Activated naive CD4-positive, alpha-beta T cell treated with anti-CD3 and anti-CD28 coated beads, Interleukin-2, amount 50 U/mL, for 72 hours (primary cell): Measurements from ENCODE around the gene KLHL25. TPM values are rescaled to one million over a fixed set of nuclear protein-coding genes. Genes with fewer than 3 reads are reported as not detected.

Experiments used
- ATAC-seq, 2 donors: fragments of 150-1000 bp; cut with Tn5 transposase; 2 replicates each; pipeline ENCODE4 v1.10.0; 2021; ENCODE audit warnings: mild to moderate bottlenecking in 2 of 2, moderate library complexity in 2 of 2
- DNase-seq, 2 donors: peaks; one replicate each; pipeline ENCODE4 v3.0.0; 2021 to 2022; ENCODE audit warnings: low spot score in 2 of 2
- H3K27ac Mint-ChIP-seq, 2 donors: one replicate each; pipeline ENCODE4 v1.8.0; 2022; ENCODE audit warnings: mild to moderate bottlenecking in 2 of 2, mixed read lengths in 2 of 2
- H3K36me3 Mint-ChIP-seq, 2 donors: one replicate each; pipeline ENCODE4 v1.8.0; 2022; ENCODE audit warnings: mixed read lengths in 2 of 2
- H3K9me3 Mint-ChIP-seq, 2 donors: one replicate each; pipeline ENCODE4 v1.8.0; 2022; ENCODE audit warnings: mixed read lengths in 2 of 2
- total RNA-seq, 2 donors: library from RNA; stranded (reverse); gene quantifications; one replicate each; pipeline ENCODE4 v1.2.3, GENCODE V29; 2022

The KLHL25 gene
- total RNA-seq, 2 donors from 2014 or later: 6.0 to 9.2 TPM

- ATAC-seq (peak; percentile 50 to 65), DNase-seq (no peak)
- H3K27ac Mint-ChIP-seq: peak overlapping the region in 1 of 2 donors; percentile 58
- H3K9me3 Mint-ChIP-seq: no peaks in the 10 kb centered on the region
- H3K36me3 Mint-ChIP-seq: peaks cover 31 to 54% of the 10 kb centered on the region in 2 donors
Observed at GRCh38 chr15:85725564-85725963, 69.2 kb downstream of the KLHL25 start.

GRCh38 chr15:85725019-85725418 lies 69.7 kb downstream of the KLHL25 start:
- H3K9me3 Mint-ChIP-seq: no peaks in the 10 kb centered on the region
- peaks cover 31 to 54% of the 10 kb centered on the region in 2 donors for H3K36me3 Mint-ChIP-seq
- no peak for DNase-seq
- peak overlapping the region; percentile 86 to 98 for H3K27ac Mint-ChIP-seq
- no peak for ATAC-seq

- peaks cover 31 to 56% of the 10 kb centered on the region in 2 donors for H3K36me3 Mint-ChIP-seq
- H3K9me3 Mint-ChIP-seq: no peaks in the 10 kb centered on the region
- DNase-seq (no peak), ATAC-seq (peak; percentile 79 to 81)
- peak overlapping the region; percentile 86 to 98 for H3K27ac Mint-ChIP-seq
Observed at GRCh38 chr15:85723960-85724945, 70.5 kb downstream of the KLHL25 start.

- Mint-ChIP-seq H3K27ac (peak overlapping the region; percentile 25 to 98), H3K36me3 (peaks cover 41 to 73% of the 10 kb centered on the region in 2 donors), H3K9me3 (no peaks in the 10 kb centered on the region)
- ATAC-seq (no peak), DNase-seq (no peak)
Observed at GRCh38 chr15:85722374-85723152, 72.2 kb downstream of the KLHL25 start.

- Mint-ChIP-seq H3K27ac (peak overlapping the region; percentile 56 to 83), H3K9me3 (no peaks in the 10 kb centered on the region), H3K36me3 (peaks cover 37 to 65% of the 10 kb centered on the region in 2 donors)
- DNase-seq (no peak), ATAC-seq (no peak)
Observed at GRCh38 chr15:85718981-85719380, 75.7 kb downstream of the KLHL25 start.

- no peak for DNase-seq
- H3K9me3 Mint-ChIP-seq: no peaks in the 10 kb centered on the region
- peak in 1 of 2 donors; percentile 39 for ATAC-seq
- H3K36me3 Mint-ChIP-seq: peaks cover 36 to 68% of the 10 kb centered on the region in 2 donors
- peak overlapping the region; percentile 56 to 83 for H3K27ac Mint-ChIP-seq
Observed at GRCh38 chr15:85718271-85718971, 76.3 kb downstream of the KLHL25 start.

GRCh38 chr15:85717212-85717611 lies 77.5 kb downstream of the KLHL25 start:
- no peaks in the 10 kb centered on the region for H3K9me3 Mint-ChIP-seq
- peak in 1 of 2 donors; percentile 37 for ATAC-seq
- peak overlapping the region; percentile 83 to 86 for H3K27ac Mint-ChIP-seq
- DNase-seq: no peak
- peaks cover 28 to 68% of the 10 kb centered on the region in 2 donors for H3K36me3 Mint-ChIP-seq

- Mint-ChIP-seq H3K36me3 (peaks cover 28 to 70% of the 10 kb centered on the region in 2 donors), H3K9me3 (no peaks in the 10 kb centered on the region), H3K27ac (peak overlapping the region; percentile 40 to 83)
- ATAC-seq (no peak), DNase-seq (no peak)
Observed at GRCh38 chr15:85716261-85716660, 78.5 kb downstream of the KLHL25 start.

- Mint-ChIP-seq H3K36me3 (peaks cover 15 to 59% of the 10 kb centered on the region in 2 donors), H3K27ac (peak overlapping the region; percentile 99 to 100), H3K9me3 (no peaks in the 10 kb centered on the region)
- DNase-seq: no peak
- no peak for ATAC-seq
Observed at GRCh38 chr15:85711580-85712192, 83.0 kb downstream of the KLHL25 start.

GRCh38 chr15:85710340-85710842 lies 84.3 kb downstream of the KLHL25 start:
- Mint-ChIP-seq H3K36me3 (peaks cover 12 to 53% of the 10 kb centered on the region in 2 donors), H3K9me3 (no peaks in the 10 kb centered on the region), H3K27ac (peak overlapping the region; percentile 99 to 100)
- ATAC-seq: peak; percentile 64 to 79
- DNase-seq: peak in 1 of 2 donors; percentile 49
